Liver (tissue), 9 donors: ENCODE data around the gene ARHGAP30. TPM values are rescaled to one million over a fixed set of nuclear protein-coding genes. Genes with fewer than 3 reads are reported as not detected.

Experiments used
- DNase-seq: peaks from one replicate; pipeline ENCODE4 v3.0.0-alpha.2; 2017; ENCODE audit warnings: low spot score
- H3K27ac ChIP-seq, 2 donors: one replicate each; pipeline ENCODE4 v1.7.0; 2013; ENCODE audit warnings: inconsistent platforms in 2 of 2, low read length in 2 of 2, control low read depth in 1 of 2, low read depth in 1 of 2, mild to moderate bottlenecking in 1 of 2
- H3K27me3 ChIP-seq, 4 donors: one replicate each; pipeline versions ENCODE4 v1.6.1 to v1.7.0; 2013; ENCODE audit warnings: low read length in 3 of 4, inconsistent platforms in 1 of 4, mild to moderate bottlenecking in 1 of 4, moderate library complexity in 1 of 4; ENCODE audit not compliant: control insufficient read depth in 4 of 4, insufficient read depth in 4 of 4
- H3K36me3 ChIP-seq, 4 donors: one replicate each; pipeline versions ENCODE4 v1.6.1 to v1.7.0; 2013; ENCODE audit warnings: low read length in 3 of 4, mild to moderate bottlenecking in 3 of 4, low read depth in 1 of 4, moderate library complexity in 1 of 4; ENCODE audit not compliant: control insufficient read depth in 4 of 4, insufficient read depth in 3 of 4
- H3K4me1 ChIP-seq, 4 donors: one replicate each; pipeline versions ENCODE4 v1.6.1 to v1.7.0; 2013; ENCODE audit warnings: low read length in 3 of 4, mild to moderate bottlenecking in 3 of 4, moderate library complexity in 1 of 4; ENCODE audit not compliant: control insufficient read depth in 4 of 4, insufficient read depth in 4 of 4
- H3K4me3 ChIP-seq, 3 donors: one replicate each; pipeline versions ENCODE4 v1.6.1 to v1.7.0; 2013; ENCODE audit warnings: low read length in 3 of 3, control low read depth in 1 of 3, low read depth in 1 of 3, mild to moderate bottlenecking in 1 of 3
- H3K9ac ChIP-seq, 2 donors: one replicate each; pipeline ENCODE4 v1.7.0; 2013; ENCODE audit warnings: low read length in 2 of 2, mild to moderate bottlenecking in 2 of 2, moderate library complexity in 2 of 2, control low read depth in 1 of 2, low read depth in 1 of 2
- H3K9me3 ChIP-seq, 4 donors: one replicate each; pipeline versions ENCODE4 v1.6.1 to v1.7.0; 2013; ENCODE audit warnings: low read length in 3 of 4; ENCODE audit not compliant: control insufficient read depth in 4 of 4
- ATF3 ChIP-seq: IDR thresholded peaks from 2 replicates; pipeline ENCODE4 v1.6.1; 2016; ENCODE audit warnings: antibody characterized with exemption
- EGR1 ChIP-seq, 2 donors: IDR thresholded peaks; 2 replicates each; pipeline ENCODE4 v1.6.1; 2016 to 2018; ENCODE audit warnings: antibody characterized with exemption in 2 of 2, low read depth in 2 of 2
- FOXA1 ChIP-seq: IDR thresholded peaks from 2 replicates; pipeline ENCODE4 v1.6.1; 2016; ENCODE audit warnings: antibody characterized with exemption
- FOXA2 ChIP-seq: IDR thresholded peaks from 2 replicates; pipeline ENCODE4 v1.6.1; 2016; ENCODE audit warnings: antibody characterized with exemption
- GABPA ChIP-seq, 2 donors: IDR thresholded peaks in 1 of 2; conservative IDR thresholded peaks in 1 of 2; 2 replicates each; pipeline ENCODE4 v1.6.1; 2016; ENCODE audit warnings: antibody characterized with exemption in 2 of 2, mild to moderate bottlenecking in 1 of 2, moderate library complexity in 1 of 2
- HNF4A ChIP-seq, 2 donors: conservative IDR thresholded peaks; 2 replicates each; pipeline ENCODE4 v1.6.1; 2016; ENCODE audit warnings: antibody characterized with exemption in 2 of 2, mild to moderate bottlenecking in 2 of 2
- HNF4G ChIP-seq: IDR thresholded peaks from 2 replicates; pipeline ENCODE4 v1.6.1; 2016; ENCODE audit warnings: antibody characterized with exemption
- JUND ChIP-seq, 2 donors: IDR thresholded peaks; 2 replicates each; pipeline ENCODE4 v1.6.1; 2016; ENCODE audit warnings: antibody characterized with exemption in 2 of 2
- MAX ChIP-seq: IDR thresholded peaks from 2 replicates; pipeline ENCODE4 v1.6.1; 2016; ENCODE audit warnings: antibody characterized with exemption
- NR2F2 ChIP-seq: IDR thresholded peaks from 2 replicates; pipeline ENCODE4 v1.6.1; 2016; ENCODE audit warnings: antibody characterized with exemption
- RAD21 ChIP-seq, 2 donors: IDR thresholded peaks; 2 replicates each; pipeline ENCODE4 v1.6.1; 2016; ENCODE audit warnings: antibody characterized with exemption in 2 of 2, mild to moderate bottlenecking in 2 of 2
- REST ChIP-seq: IDR thresholded peaks from 2 replicates; pipeline ENCODE4 v1.6.1; 2016; ENCODE audit warnings: antibody characterized with exemption, mild to moderate bottlenecking
- RXRA ChIP-seq, 2 donors: IDR thresholded peaks; 2 replicates each; pipeline ENCODE4 v1.6.1; 2017 to 2018; ENCODE audit warnings: antibody characterized with exemption in 2 of 2, mild to moderate bottlenecking in 1 of 2
- SP1 ChIP-seq: IDR thresholded peaks from 2 replicates; pipeline ENCODE4 v1.6.1; 2018; ENCODE audit warnings: antibody characterized with exemption, mild to moderate bottlenecking
- TAF1 ChIP-seq: conservative IDR thresholded peaks from 2 replicates; pipeline ENCODE4 v1.6.1; 2016; ENCODE audit warnings: antibody characterized with exemption, mild to moderate bottlenecking
- YY1 ChIP-seq: IDR thresholded peaks from 2 replicates; pipeline ENCODE4 v1.6.1; 2016; ENCODE audit warnings: antibody characterized with exemption, mild to moderate bottlenecking
- ZBTB33 ChIP-seq: IDR thresholded peaks from 2 replicates; pipeline ENCODE4 v1.6.1; 2016; ENCODE audit warnings: antibody characterized with exemption
- WGBS: extraction: QIAGEN DNeasy Blood & Tissue Kit; methylation state at CpG from one replicate; pipeline ENCODE4 v1.1.7; 2013; 5-methylcytosine and 5-hydroxymethylcytosine counted together
- polyA plus RNA-seq, 2 donors: library from polyadenylated mRNA; stranded (reverse) in 1 of 2; unstranded in 1 of 2; fragments of 200-250 nt in 1 of 2; fragments of >200 nt in 1 of 2; fragmentation: Nextera tagmentation in 1 of 2; extraction: Ambion mirVana in 1 of 2; gene quantifications; one replicate each; pipeline versions ENCODE4 v1.2.1 to v1.2.3, GENCODE V29; 2013 to 2015
- total RNA-seq, 2 donors: library from RNA; depleted of rRNA; stranded (reverse); fragments of >200 nt; gene quantifications; one replicate each; pipeline ENCODE4 v1.2.3, GENCODE V29; 2014
- TF ChIP-seq, protein P1 (sequence below): fragments of 150-350 bp; IDR thresholded peaks from 2 replicates; pipeline ENCODE4 v1.5.1; 2017; ENCODE audit warnings: improper control_type of control experiment, low read depth, low read length; ENCODE audit not compliant: missing input control
- donor health status: healthy.
- donor health status: healthy.
- donor health status: healthy.
- donor health status: healthy.
- donor health status: healthy.

ARHGAP30 gene
- total and polyA plus RNA-seq, 4 donors: 1.2 to 8.9 (median 5.0) TPM

- H3K36me3 ChIP-seq: no peaks in the 10 kb centered on the region
- H3K9me3 ChIP-seq: no peaks in the 10 kb centered on the region
- 100% methylated on average over 1 of the region's 1 CpG for WGBS
- TF ChIP-seq FOXA1: no peak
- TF ChIP-seq NR2F2: no peak
- TF ChIP-seq SP1: no peak
- no peak for TF ChIP-seq YY1
- no peak for TF ChIP-seq ATF3
- TF ChIP-seq HNF4A (conservative IDR thresholded peaks at IDR 0.05): no peak
- no peak for TF ChIP-seq RXRA (IDR thresholded peaks at IDR 0.05)
- TF ChIP-seq TAF1: no peak
- TF ChIP-seq RAD21 (IDR thresholded peaks at IDR 0.05): no peak
- TF ChIP-seq MAX: no peak
- no peak for TF ChIP-seq REST
- TF ChIP-seq, protein P1, sequence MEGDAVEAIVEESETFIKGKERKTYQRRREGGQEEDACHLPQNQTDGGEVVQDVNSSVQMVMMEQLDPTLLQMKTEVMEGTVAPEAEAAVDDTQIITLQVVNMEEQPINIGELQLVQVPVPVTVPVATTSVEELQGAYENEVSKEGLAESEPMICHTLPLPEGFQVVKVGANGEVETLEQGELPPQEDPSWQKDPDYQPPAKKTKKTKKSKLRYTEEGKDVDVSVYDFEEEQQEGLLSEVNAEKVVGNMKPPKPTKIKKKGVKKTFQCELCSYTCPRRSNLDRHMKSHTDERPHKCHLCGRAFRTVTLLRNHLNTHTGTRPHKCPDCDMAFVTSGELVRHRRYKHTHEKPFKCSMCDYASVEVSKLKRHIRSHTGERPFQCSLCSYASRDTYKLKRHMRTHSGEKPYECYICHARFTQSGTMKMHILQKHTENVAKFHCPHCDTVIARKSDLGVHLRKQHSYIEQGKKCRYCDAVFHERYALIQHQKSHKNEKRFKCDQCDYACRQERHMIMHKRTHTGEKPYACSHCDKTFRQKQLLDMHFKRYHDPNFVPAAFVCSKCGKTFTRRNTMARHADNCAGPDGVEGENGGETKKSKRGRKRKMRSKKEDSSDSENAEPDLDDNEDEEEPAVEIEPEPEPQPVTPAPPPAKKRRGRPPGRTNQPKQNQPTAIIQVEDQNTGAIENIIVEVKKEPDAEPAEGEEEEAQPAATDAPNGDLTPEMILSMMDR: no peak
- TF ChIP-seq HNF4G: no peak
- no peak for TF ChIP-seq JUND (IDR thresholded peaks at IDR 0.05)
- TF ChIP-seq FOXA2: no peak
- no peak for TF ChIP-seq GABPA (IDR thresholded peaks at IDR 0.05 in 1 of 2, conservative IDR thresholded peaks at IDR 0.05 in 1 of 2)
- TF ChIP-seq EGR1 (IDR thresholded peaks at IDR 0.05; ENCODE audit: low read depth in 2 of 2): no peak
- no peak for TF ChIP-seq ZBTB33
- H3K4me1 ChIP-seq: peaks cover 0 to 1% (median 0%) of the 10 kb centered on the region in 4 donors
- no peak overlapping the region for H3K27ac ChIP-seq
- H3K4me3 ChIP-seq: no peak overlapping the region
- H3K27me3 ChIP-seq: no peaks in the 10 kb centered on the region
- no peak overlapping the region for H3K9ac ChIP-seq
- DNase-seq: no peak
Measured at GRCh38 chr1:161084597-161084988, 14.9 kb upstream of the ARHGAP30 start.
